Astrocyte (in vitro differentiated cells and primary cell): ENCODE data around the gene PSME3. TPM values are rescaled to one million over a fixed set of nuclear protein-coding genes. Genes with fewer than 3 reads are reported as not detected.

Experiments used
- DNase-seq: peaks from one replicate; pipeline ENCODE4 v3.0.0-alpha.2; 2010; ENCODE audit warnings: low read depth
- FAIRE-seq: peaks from 2 replicates; lab custom pipeline; 2011; peaks lifted over from hg19 to GRCh38; lab: Jason Lieb, UNC
- H2AFZ ChIP-seq: 2 replicates; pipeline ENCODE4 v1.6.0; 2012; ENCODE audit warnings: low read depth, low read length, inconsistent platforms
- H3K27ac ChIP-seq: 2 replicates; pipeline ENCODE4 v1.5.1; 2011; ENCODE audit warnings: low read depth, low read length, inconsistent platforms
- H3K27me3 ChIP-seq: 2 replicates; pipeline ENCODE4 v1.6.0; 2011; ENCODE audit warnings: low read length, inconsistent platforms; ENCODE audit not compliant: insufficient read depth
- H3K36me3 ChIP-seq: 2 replicates; pipeline ENCODE4 v1.5.1; 2011; ENCODE audit warnings: low read length, inconsistent platforms; ENCODE audit not compliant: insufficient read depth
- H3K4me1 ChIP-seq: 2 replicates; pipeline ENCODE4 v1.5.1; 2011; ENCODE audit warnings: low read length, inconsistent platforms; ENCODE audit not compliant: insufficient read depth
- H3K4me2 ChIP-seq: 2 replicates; pipeline ENCODE4 v1.6.0; 2012; ENCODE audit warnings: low read length, inconsistent platforms
- H3K4me3 ChIP-seq: 2 replicates; pipeline ENCODE4 v1.5.1; 2011; ENCODE audit warnings: low read depth, mild to moderate bottlenecking, low read length, inconsistent platforms; ENCODE audit not compliant: insufficient read depth
- H3K79me2 ChIP-seq: 2 replicates; pipeline ENCODE4 v1.6.0; 2012; ENCODE audit warnings: mild to moderate bottlenecking, low read length, inconsistent platforms; ENCODE audit not compliant: insufficient read depth
- H3K9ac ChIP-seq: 2 replicates; pipeline ENCODE4 v1.6.0; 2012; ENCODE audit warnings: mild to moderate bottlenecking, low read length, inconsistent platforms
- H3K9me3 ChIP-seq: 2 replicates; pipeline ENCODE4 v1.5.1; 2012; ENCODE audit warnings: low read depth, mild to moderate bottlenecking, low read length, inconsistent platforms; ENCODE audit not compliant: insufficient read depth
- H4K20me1 ChIP-seq: 2 replicates; pipeline ENCODE4 v1.6.0; 2012; ENCODE audit warnings: low read length, inconsistent platforms; ENCODE audit not compliant: insufficient read depth
- H3K27ac Mint-ChIP-seq: one replicate; pipeline ENCODE4 v1.8.0; 2021; ENCODE audit warnings: mild to moderate bottlenecking, mixed read lengths; ENCODE audit not compliant: unreplicated experiment
- H3K27me3 Mint-ChIP-seq: one replicate; pipeline ENCODE4 v1.8.0; 2021; ENCODE audit warnings: low read depth, mixed read lengths; ENCODE audit not compliant: unreplicated experiment
- H3K36me3 Mint-ChIP-seq: one replicate; pipeline ENCODE4 v1.8.0; 2021; ENCODE audit warnings: low read depth, mixed read lengths; ENCODE audit not compliant: unreplicated experiment
- H3K4me1 Mint-ChIP-seq: one replicate; pipeline ENCODE4 v1.8.0; 2021; ENCODE audit warnings: low read depth, mixed read lengths; ENCODE audit not compliant: unreplicated experiment
- H3K4me3 Mint-ChIP-seq: one replicate; pipeline ENCODE4 v1.8.0; 2021; ENCODE audit warnings: mild to moderate bottlenecking, moderate library complexity, mixed read lengths; ENCODE audit not compliant: unreplicated experiment
- H3K9me3 Mint-ChIP-seq: one replicate; pipeline ENCODE4 v1.8.0; 2021; ENCODE audit warnings: mild to moderate bottlenecking, mixed read lengths; ENCODE audit not compliant: unreplicated experiment
- CTCF ChIP-seq: IDR thresholded peaks from 2 replicates; pipeline ENCODE4 v1.5.1; 2011; ENCODE audit warnings: low read depth, mild to moderate bottlenecking, inconsistent platforms, low read length, moderate library complexity; ENCODE audit not compliant: insufficient read depth
- EZH2 ChIP-seq: IDR thresholded peaks from 2 replicates; pipeline ENCODE4 v1.6.1; 2012; ENCODE audit warnings: mild to moderate bottlenecking, low read length, inconsistent platforms; ENCODE audit not compliant: insufficient read depth
- total RNA-seq: library from RNA; stranded (reverse); gene quantifications from 2 replicates; pipeline ENCODE4 v1.2.1, GENCODE V29; 2021

PSME3 gene
- total RNA-seq, 1 donor from 2014 or later, result 152 TPM

GRCh38 chr17:42877037-42877436, 43.8 kb downstream of the PSME3 start:
- Histone ChIP-seq H3K9me3 (no peaks in the 10 kb centered on the region), H3K9ac (no peak overlapping the region), H3K79me2 (no peaks in the 10 kb centered on the region), H2AFZ (no peak overlapping the region), H3K27me3 (peaks cover 17% of the 10 kb centered on the region), H3K4me1 (no peaks in the 10 kb centered on the region), H3K27ac (no peak overlapping the region), H3K36me3 (no peaks in the 10 kb centered on the region), H3K4me2 (no peak overlapping the region), H3K4me3 (no peak overlapping the region), H4K20me1 (no peaks in the 10 kb centered on the region)
- Mint-ChIP-seq H3K36me3 (peaks cover 2% of the 10 kb centered on the region), H3K4me1 (peaks cover 10% of the 10 kb centered on the region), H3K4me3 (no peak overlapping the region), H3K27ac (no peak overlapping the region), H3K27me3 (peaks cover 24% of the 10 kb centered on the region), H3K9me3 (peaks cover 3% of the 10 kb centered on the region)
- DNase-seq (no peak), FAIRE-seq (no peak)
- TF ChIP-seq CTCF, result no peak
- no peak for TF ChIP-seq EZH2

- no peaks in the 10 kb centered on the region for H3K79me2 ChIP-seq
- H4K20me1 ChIP-seq, result no peaks in the 10 kb centered on the region
- no peak overlapping the region for H3K27ac Mint-ChIP-seq
- H3K4me1 Mint-ChIP-seq, result peaks cover 7% of the 10 kb centered on the region
- DNase-seq (no peak), FAIRE-seq (no peak)
- TF ChIP-seq EZH2 (no peak), CTCF (no peak)
- peaks cover 20% of the 10 kb centered on the region for H3K27me3 Mint-ChIP-seq
- H3K27me3 ChIP-seq, result peaks cover 18% of the 10 kb centered on the region
- H3K4me1 ChIP-seq, result no peaks in the 10 kb centered on the region
- H3K4me3 Mint-ChIP-seq, result no peak overlapping the region
- H3K27ac ChIP-seq, result no peak overlapping the region
- H3K36me3 ChIP-seq, result no peaks in the 10 kb centered on the region
- no peak overlapping the region for H3K4me2 ChIP-seq
- H3K4me3 ChIP-seq, result no peak overlapping the region
- peaks cover 2% of the 10 kb centered on the region for H3K36me3 Mint-ChIP-seq
- H3K9ac ChIP-seq, result no peak overlapping the region
- H3K9me3 Mint-ChIP-seq, result no peaks in the 10 kb centered on the region
- H2AFZ ChIP-seq, result no peak overlapping the region
- H3K9me3 ChIP-seq, result no peaks in the 10 kb centered on the region
Observed at GRCh38 chr17:42878123-42878880, 45.1 kb downstream of the PSME3 start.

GRCh38 chr17:42878924-42879595, 45.9 kb downstream of the PSME3 start:
- FAIRE-seq (no peak), DNase-seq (no peak)
- no peaks in the 10 kb centered on the region for H3K9me3 ChIP-seq
- H3K36me3 ChIP-seq, result no peaks in the 10 kb centered on the region
- no peaks in the 10 kb centered on the region for H3K4me1 ChIP-seq
- H3K4me3 Mint-ChIP-seq, result no peak overlapping the region
- no peaks in the 10 kb centered on the region for H4K20me1 ChIP-seq
- peaks cover 9% of the 10 kb centered on the region for H3K4me1 Mint-ChIP-seq
- peaks cover 2% of the 10 kb centered on the region for H3K36me3 Mint-ChIP-seq
- H3K27me3 ChIP-seq, result peaks cover 18% of the 10 kb centered on the region
- TF ChIP-seq CTCF, result no peak
- TF ChIP-seq EZH2, result no peak
- H3K9me3 Mint-ChIP-seq, result no peaks in the 10 kb centered on the region
- no peaks in the 10 kb centered on the region for H3K79me2 ChIP-seq
- no peak overlapping the region for H3K9ac ChIP-seq
- no peak overlapping the region for H3K27ac ChIP-seq
- no peak overlapping the region for H2AFZ ChIP-seq
- peaks cover 19% of the 10 kb centered on the region for H3K27me3 Mint-ChIP-seq
- H3K4me2 ChIP-seq, result no peak overlapping the region
- no peak overlapping the region for H3K4me3 ChIP-seq
- H3K27ac Mint-ChIP-seq, result no peak overlapping the region
